ENCODE results near the gene ZNF225.
A peak's percentile ranks its signal among the peaks of the same experiment; 100 is the strongest.
"Not testable (repeated sequence)": the region's sequence is repeated elsewhere in the genome, so short reads cannot be mapped to it uniquely, and the experiment has no call there.

The ZNF225 gene

DNA sequence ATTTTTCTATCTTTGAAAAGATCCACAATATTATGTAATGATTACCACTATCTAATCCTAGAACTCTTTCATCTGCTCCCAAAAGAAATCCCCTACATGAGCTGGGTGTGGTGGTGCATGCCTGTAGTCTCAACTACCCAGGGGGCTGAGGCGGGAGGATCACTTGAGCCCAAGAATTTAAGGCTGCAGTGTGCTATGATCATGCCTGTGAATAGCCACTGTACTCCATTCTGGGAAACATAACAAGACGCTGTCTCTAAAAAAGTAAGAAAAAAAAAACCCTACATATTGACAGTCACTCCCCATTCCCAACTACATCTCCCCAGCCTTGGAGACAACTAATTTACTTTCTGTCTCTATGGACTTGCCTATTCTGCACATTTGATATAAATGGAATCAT is 50.6 kb downstream of the ZNF225 start:
- no peak for DNase-seq (ENCODE audit: low read depth)

- no peak for DNase-seq (ENCODE audit: low read depth)
Measured at GRCh38 chr19:44164327-44164672, 51.1 kb downstream of the ZNF225 start.

DNA sequence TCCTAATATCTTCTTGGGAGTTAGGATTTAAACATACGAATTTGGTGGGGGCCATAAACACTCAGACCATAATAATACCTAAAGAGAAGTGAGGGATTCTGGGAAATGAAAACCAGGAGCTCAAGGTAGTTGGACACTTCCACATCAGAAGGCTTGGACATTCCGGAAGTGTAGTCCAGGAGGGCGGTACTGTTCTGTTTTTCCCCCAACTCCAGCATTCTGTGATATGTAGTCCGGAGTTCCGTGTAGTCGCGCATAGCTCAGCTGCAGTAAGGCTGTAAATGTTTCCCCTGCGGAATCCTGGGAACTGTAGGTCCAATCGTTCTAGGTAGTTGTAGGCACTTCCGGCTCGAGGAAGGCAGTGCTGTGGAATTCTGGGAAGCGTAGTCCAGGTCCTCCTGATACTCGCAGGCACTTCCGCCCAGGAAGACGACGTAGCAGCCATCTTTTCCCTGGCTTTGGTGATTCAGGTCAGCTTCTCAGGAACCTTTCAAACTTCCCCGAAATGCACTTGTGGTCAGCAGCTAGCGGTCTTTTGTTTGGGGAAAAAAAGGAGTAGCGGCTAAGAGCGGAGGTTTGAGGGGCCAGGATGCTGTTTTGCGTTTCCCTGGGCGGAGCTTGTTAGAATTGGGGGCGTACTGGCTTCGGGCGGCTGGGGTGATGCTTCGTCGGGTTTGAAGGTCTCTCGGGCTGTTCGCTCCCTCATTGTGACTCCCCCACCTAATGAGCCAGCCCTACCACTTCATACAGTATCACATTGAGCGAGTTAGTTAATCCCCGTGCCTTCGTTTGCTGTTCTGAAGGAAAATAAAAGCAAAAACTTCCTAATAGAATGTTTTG is 51.7 kb downstream of the ZNF225 start, which contains the start of gene ZNF226:
TSS of gene ZNF226 (plus strand) at position 428 of the 840 bp plus-strand sequence. CDS start 4,981 bp downstream, outside the sequence.
- peak; percentile 70 for DNase-seq (ENCODE audit: low read depth)

DNA sequence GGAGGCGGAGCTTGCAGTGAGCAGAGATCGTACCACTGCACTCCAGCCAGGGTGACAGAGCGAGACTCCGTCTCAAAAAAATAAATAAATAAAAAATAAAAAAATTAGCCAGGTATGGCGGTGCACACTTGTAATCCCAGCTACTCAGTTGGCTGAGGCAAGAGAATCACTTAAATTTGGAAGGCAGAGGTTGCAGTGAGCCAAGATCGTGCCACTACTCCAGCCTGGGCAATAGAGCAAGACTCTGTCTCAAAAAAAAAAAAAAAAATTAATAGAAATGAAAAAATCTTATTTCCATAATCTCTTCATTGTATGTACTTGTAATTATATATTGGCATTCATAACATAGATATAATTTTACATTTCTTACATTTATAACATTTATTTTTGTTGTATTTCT is 57.5 kb downstream of the ZNF225 start:
- not testable (repeated sequence) for DNase-seq (ENCODE audit: low read depth)

- no peak for DNase-seq (ENCODE audit: low read depth)
Measured at GRCh38 chr19:44176590-44176989, 63.4 kb downstream of the ZNF225 start.

- no peak for DNase-seq (ENCODE audit: low read depth)
Measured at GRCh38 chr19:44180968-44181367, 67.8 kb downstream of the ZNF225 start.

GRCh38 chr19:44182145-44182544 is 68.9 kb downstream of the ZNF225 start:
- DNase-seq (ENCODE audit: low read depth) = no peak
